Hepatocyte (in vitro differentiated cells): ENCODE results near the gene CCZ1B. TPM values are rescaled to one million over a fixed set of nuclear protein-coding genes. Genes with fewer than 3 reads are reported as not detected.
"Not testable (repeated sequence)": the region's sequence is repeated elsewhere in the genome, so short reads cannot be mapped to it uniquely, and the experiment has no call there.

Experiments used
- DNase-seq: peaks from one replicate; pipeline ENCODE4 v3.0.0-alpha.2; 2016; ENCODE audit warnings: low spot score
- H2AFZ ChIP-seq: fragments of 200-600 bp; sonication (generic); 2 replicates; pipeline ENCODE4 v1.6.0; 2016; ENCODE audit warnings: antibody characterized with exemption, mild to moderate bottlenecking
- H3K27ac ChIP-seq: fragments of 200-600 bp; sonication (generic); 2 replicates; pipeline ENCODE4 v1.5.1; 2016; ENCODE audit warnings: mild to moderate bottlenecking
- H3K27me3 ChIP-seq: fragments of 200-600 bp; sonication (generic); 2 replicates; pipeline ENCODE4 v1.6.1; 2016
- H3K36me3 ChIP-seq: fragments of 200-600 bp; sonication (generic); replicated peaks from 2 replicates; pipeline ENCODE4 v1.5.1; 2016; ENCODE audit warnings: low read depth; ENCODE audit not compliant: insufficient read depth
- H3K4me1 ChIP-seq: fragments of 200-600 bp; sonication (generic); 2 replicates; pipeline ENCODE4 v1.5.1; 2016; ENCODE audit warnings: mild to moderate bottlenecking, moderate library complexity; ENCODE audit not compliant: insufficient read depth
- H3K4me2 ChIP-seq: fragments of 200-600 bp; sonication (generic); 2 replicates; pipeline ENCODE4 v1.6.0; 2016
- H3K4me3 ChIP-seq: fragments of 200-600 bp; sonication (generic); 2 replicates; pipeline ENCODE4 v1.5.1; 2016; ENCODE audit warnings: mild to moderate bottlenecking
- H3K79me2 ChIP-seq: fragments of 200-600 bp; sonication (generic); 2 replicates; pipeline ENCODE4 v1.6.0; 2017; ENCODE audit warnings: mild to moderate bottlenecking
- H3K9me2 ChIP-seq: fragments of 200-600 bp; sonication (generic); replicated peaks from 2 replicates; pipeline ENCODE4 v1.6.0; 2017; ENCODE audit warnings: mild to moderate bottlenecking; ENCODE audit not compliant: insufficient read depth
- H3K9me3 ChIP-seq: fragments of 200-600 bp; sonication (generic); 2 replicates; pipeline ENCODE4 v1.5.1; 2016; ENCODE audit warnings: low read depth, mild to moderate bottlenecking
- H4K20me1 ChIP-seq: fragments of 200-600 bp; sonication (generic); 2 replicates; pipeline ENCODE4 v1.6.0; 2016; ENCODE audit warnings: mild to moderate bottlenecking; ENCODE audit not compliant: insufficient read depth, poor library complexity, severe bottlenecking
- CTCF ChIP-seq: fragments of 200-600 bp; sonication (generic); IDR thresholded peaks from 2 replicates; pipeline ENCODE4 v1.5.1; 2016; ENCODE audit warnings: antibody characterized with exemption, mild to moderate bottlenecking; ENCODE audit not compliant: poor library complexity
- WGBS: methylation state at CpG from one replicate; pipeline ENCODE4 v1.1.6; 2016; ENCODE audit warnings: low lambda C conversion rate; ENCODE audit errors: missing lambda C conversion rate; 5-methylcytosine and 5-hydroxymethylcytosine counted together
- polyA plus RNA-seq: library from polyadenylated mRNA; unstranded; fragments of >200 nt; fragmentation: Nextera tagmentation; extraction: Ambion mirVana; gene quantifications from 2 replicates; pipeline ENCODE4 v1.2.1, GENCODE V29; 2016
- total RNA-seq: library from RNA; depleted of rRNA; stranded (reverse); fragments of >200 nt; gene quantifications from 2 replicates; pipeline ENCODE4 v1.2.3, GENCODE V29; 2014

CCZ1B gene
- total RNA-seq, result 16.4 and 25.0 TPM in 2 replicates
- polyA plus RNA-seq, result 28.9 and 38.9 TPM in 2 replicates

- Histone ChIP-seq H3K27ac (peak within 1 kb of the TSS; percentile 84), H2AFZ (peak within 1 kb of the TSS; percentile 99), H3K4me3 (peak within 1 kb of the TSS; percentile 57), H3K4me2 (peak within 1 kb of the TSS; percentile 74), H3K79me2 (peaks cover 10% of the 10 kb centered on the region)
- not testable (repeated sequence) for H3K9me3 ChIP-seq, H3K36me3 ChIP-seq, H3K27me3 ChIP-seq, H4K20me1 ChIP-seq, H3K9me2 ChIP-seq, H3K4me1 ChIP-seq
- peak; percentile 43 for TF ChIP-seq CTCF
- DNase-seq, result peak; percentile 76
- WGBS, result 9% methylated on average over 21 of the region's 35 CpGs
These were observed at the start of gene CCZ1B for GRCh38 chr7:6826151-6826550. Gene CCZ1B (minus strand): TSS chr7:6826275. CDS start chr7:6826197, 78 bp downstream.

- WGBS, result 97% methylated on average over 15 of the region's 15 CpGs
These were observed 48.9 kb upstream of the CCZ1B start for GRCh38 chr7:6875022-6875421.

GRCh38 chr7:6872246-6872945 is 46.3 kb upstream of the CCZ1B start:
- H2AFZ ChIP-seq, H3K4me2 ChIP-seq, H3K79me2 ChIP-seq, H3K27me3 ChIP-seq, H4K20me1 ChIP-seq, H3K4me1 ChIP-seq, H3K9me3 ChIP-seq, H3K9me2 ChIP-seq, H3K36me3 ChIP-seq, H3K4me3 ChIP-seq: not testable (repeated sequence)
- 72% methylated on average over 11 of the region's 11 CpGs for WGBS
- DNase-seq, result peak; percentile 19
- H3K27ac ChIP-seq, result peak overlapping the region; percentile 81

More at GRCh38 chr7:6875022-6875421, 48.9 kb upstream of the CCZ1B start:
- not testable (repeated sequence) for H3K27me3 ChIP-seq, H3K9me3 ChIP-seq, H3K27ac ChIP-seq, H3K79me2 ChIP-seq, DNase-seq, H3K4me2 ChIP-seq, H3K4me3 ChIP-seq, H3K4me1 ChIP-seq, H2AFZ ChIP-seq, H3K36me3 ChIP-seq, H4K20me1 ChIP-seq, H3K9me2 ChIP-seq

GRCh38 chr7:6871421-6872144 is 45.5 kb upstream of the CCZ1B start:
- 73% methylated on average over 17 of the region's 17 CpGs for WGBS

GRCh38 chr7:6864751-6865150 is 38.7 kb upstream of the CCZ1B start:
- not testable (repeated sequence) for H3K36me3 ChIP-seq, H3K4me3 ChIP-seq, H2AFZ ChIP-seq, H3K9me2 ChIP-seq, H3K27ac ChIP-seq, H3K4me1 ChIP-seq, H4K20me1 ChIP-seq, H3K27me3 ChIP-seq, H3K4me2 ChIP-seq, H3K79me2 ChIP-seq, H3K9me3 ChIP-seq, DNase-seq
- 72% methylated on average over 10 of the region's 10 CpGs for WGBS

More at GRCh38 chr7:6871421-6872144, 45.5 kb upstream of the CCZ1B start:
- H2AFZ ChIP-seq, H3K9me3 ChIP-seq, H3K27me3 ChIP-seq, H3K36me3 ChIP-seq, H4K20me1 ChIP-seq, H3K9me2 ChIP-seq, DNase-seq, H3K4me3 ChIP-seq, H3K79me2 ChIP-seq, H3K4me1 ChIP-seq, H3K4me2 ChIP-seq: not testable (repeated sequence)
- peak overlapping the region; percentile 81 for H3K27ac ChIP-seq

- H3K4me2 ChIP-seq, H3K4me1 ChIP-seq, H3K9me3 ChIP-seq, H3K36me3 ChIP-seq, H3K4me3 ChIP-seq, DNase-seq, H4K20me1 ChIP-seq, H3K9me2 ChIP-seq, H3K27me3 ChIP-seq, H2AFZ ChIP-seq, H3K27ac ChIP-seq, H3K79me2 ChIP-seq: not testable (repeated sequence)
- 84% methylated on average over 12 of the region's 12 CpGs for WGBS
These were observed 38.1 kb upstream of the CCZ1B start for GRCh38 chr7:6864188-6864587.

GRCh38 chr7:6862876-6863275 is 36.8 kb upstream of the CCZ1B start:
- H4K20me1 ChIP-seq, H3K4me1 ChIP-seq, H3K4me3 ChIP-seq, H2AFZ ChIP-seq, H3K9me3 ChIP-seq, H3K36me3 ChIP-seq, H3K4me2 ChIP-seq, H3K9me2 ChIP-seq, DNase-seq, H3K27ac ChIP-seq, H3K79me2 ChIP-seq, H3K27me3 ChIP-seq: not testable (repeated sequence)
- 91% methylated on average over 13 of the region's 13 CpGs for WGBS
